ENCODE measurements around the gene APLP2. TPM values are rescaled to one million over a fixed set of nuclear protein-coding genes. Genes with fewer than 3 reads are reported as not detected.
"Not testable (repeated sequence)": the region's sequence is repeated elsewhere in the genome, so short reads cannot be mapped to it uniquely, and the experiment has no call there.

The APLP2 gene
- total RNA-seq, 1 donor from 2014 or later, result 548 TPM

- no peak for TF ChIP-seq CTCF (conservative IDR thresholded peaks at IDR 0.05; ENCODE audit: low read depth, low read length)
- no peak overlapping the region for H3K4me3 ChIP-seq (ENCODE audit: low read depth, low read length)
Observed at GRCh38 chr11:130188047-130188446, 118.4 kb downstream of the APLP2 start.

GRCh38 chr11:130188585-130189347, 119.1 kb downstream of the APLP2 start:
- no peak overlapping the region for H3K4me3 ChIP-seq (ENCODE audit: low read depth, low read length)
- TF ChIP-seq CTCF (conservative IDR thresholded peaks at IDR 0.05; ENCODE audit: low read depth, low read length), result no peak
- DNase-seq (ENCODE audit: low read depth), result no peak

More at GRCh38 chr11:130188047-130188446, 118.4 kb downstream of the APLP2 start:
- DNase-seq (ENCODE audit: low read depth), result no peak

- H3K4me3 ChIP-seq (ENCODE audit: low read depth, low read length), result no peak overlapping the region
- DNase-seq (ENCODE audit: low read depth), result no peak
- no peak for TF ChIP-seq CTCF (conservative IDR thresholded peaks at IDR 0.05; ENCODE audit: low read depth, low read length)
Observed at GRCh38 chr11:130189492-130190210, 120.0 kb downstream of the APLP2 start.

GRCh38 chr11:130190371-130190881, 120.7 kb downstream of the APLP2 start:
- TF ChIP-seq CTCF (conservative IDR thresholded peaks at IDR 0.05; ENCODE audit: low read depth, low read length), result no peak
- DNase-seq (ENCODE audit: low read depth), result no peak
- H3K4me3 ChIP-seq (ENCODE audit: low read depth, low read length), result no peak overlapping the region

GRCh38 chr11:130191896-130192295, 122.2 kb downstream of the APLP2 start:
- TF ChIP-seq CTCF (conservative IDR thresholded peaks at IDR 0.05; ENCODE audit: low read depth, low read length), result no peak
- no peak for DNase-seq (ENCODE audit: low read depth)
- no peak overlapping the region for H3K4me3 ChIP-seq (ENCODE audit: low read depth, low read length)

- no peak overlapping the region for H3K4me3 ChIP-seq (ENCODE audit: low read depth, low read length)
- no peak for TF ChIP-seq CTCF (conservative IDR thresholded peaks at IDR 0.05; ENCODE audit: low read depth, low read length)
- DNase-seq (ENCODE audit: low read depth), result no peak
Observed at GRCh38 chr11:130192845-130193267, 123.2 kb downstream of the APLP2 start.

GRCh38 chr11:130193551-130193950, 123.9 kb downstream of the APLP2 start:
- not testable (repeated sequence) for DNase-seq (ENCODE audit: low read depth); H3K4me3 ChIP-seq (ENCODE audit: low read depth, low read length)

Data from epithelial cell of proximal tubule (primary cell).